ENCODE measurements around the gene TJP1.

Gene TJP1

GRCh38 chr15:29740692-29741311 lies 81.5 kb downstream of the TJP1 start:
- TF ChIP-seq FOXP2 (optimal IDR thresholded peaks at IDR 0.05; ENCODE audit: borderline replicate concordance, extremely low read depth, extremely low read length, insufficient read depth) (no peak), REST (IDR thresholded peaks at IDR 0.05; ENCODE audit: insufficient read depth in 1 of 2, low read depth in 2 of 2, low read length in 2 of 2) (no peak), POLR2AphosphoS5 (IDR thresholded peaks at IDR 0.05; ENCODE audit: low read depth, low read length) (no peak), TAF1 (IDR thresholded peaks at IDR 0.05; ENCODE audit: borderline replicate concordance, insufficient read depth, low read length) (no peak), SIN3A (IDR thresholded peaks at IDR 0.05; ENCODE audit: borderline replicate concordance, insufficient read depth, low read length) (no peak)

GRCh38 chr15:29736744-29737020 lies 85.6 kb downstream of the TJP1 start:
- TF ChIP-seq POLR2AphosphoS5 (IDR thresholded peaks at IDR 0.05; ENCODE audit: low read depth, low read length), result no peak
- no peak for TF ChIP-seq REST (IDR thresholded peaks at IDR 0.05; ENCODE audit: insufficient read depth in 1 of 2, low read depth in 2 of 2, low read length in 2 of 2)
- TF ChIP-seq FOXP2 (optimal IDR thresholded peaks at IDR 0.05; ENCODE audit: borderline replicate concordance, extremely low read depth, extremely low read length, insufficient read depth), result no peak
- no peak for TF ChIP-seq TAF1 (IDR thresholded peaks at IDR 0.05; ENCODE audit: borderline replicate concordance, insufficient read depth, low read length)
- TF ChIP-seq SIN3A (IDR thresholded peaks at IDR 0.05; ENCODE audit: borderline replicate concordance, insufficient read depth, low read length), result no peak

GRCh38 chr15:29736012-29736743 lies 86.1 kb downstream of the TJP1 start:
- TF ChIP-seq FOXP2 (optimal IDR thresholded peaks at IDR 0.05; ENCODE audit: borderline replicate concordance, extremely low read depth, extremely low read length, insufficient read depth) (no peak), POLR2AphosphoS5 (IDR thresholded peaks at IDR 0.05; ENCODE audit: low read depth, low read length) (no peak), REST (IDR thresholded peaks at IDR 0.05; ENCODE audit: insufficient read depth in 1 of 2, low read depth in 2 of 2, low read length in 2 of 2) (no peak), TAF1 (IDR thresholded peaks at IDR 0.05; ENCODE audit: borderline replicate concordance, insufficient read depth, low read length) (no peak), SIN3A (IDR thresholded peaks at IDR 0.05; ENCODE audit: borderline replicate concordance, insufficient read depth, low read length) (no peak)

DNA sequence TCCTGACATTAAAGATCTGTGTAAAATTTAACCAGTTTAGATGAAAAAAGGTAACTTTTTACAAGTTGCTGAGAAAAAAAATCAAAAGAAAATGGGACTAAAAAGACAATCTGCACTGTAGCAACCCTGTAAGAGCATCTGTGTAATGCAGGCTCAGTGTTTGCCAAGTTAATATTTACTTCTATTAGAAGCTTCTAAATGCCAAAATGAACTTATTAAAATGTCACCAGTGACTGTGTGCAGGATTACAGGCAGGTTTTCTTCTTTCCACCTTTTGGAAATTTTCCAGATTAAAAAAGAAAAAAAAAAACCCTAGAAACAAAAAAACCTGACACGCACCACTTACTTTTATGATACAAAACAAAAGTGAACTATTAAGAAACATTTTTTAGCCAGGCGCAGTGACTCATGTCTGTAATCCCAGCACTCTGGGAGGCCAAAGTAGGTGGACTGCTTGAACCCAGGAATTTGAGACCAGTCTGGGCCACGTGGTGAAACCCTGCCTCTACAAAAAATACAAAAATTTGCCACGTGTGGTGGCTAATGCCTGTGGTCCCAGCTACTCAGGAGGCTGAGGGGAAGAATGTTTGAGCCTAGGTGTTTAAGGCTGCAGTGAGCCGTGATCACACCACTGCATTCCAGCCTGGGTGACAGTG lies 87.2 kb downstream of the TJP1 start:
- TF ChIP-seq SIN3A (IDR thresholded peaks at IDR 0.05; ENCODE audit: borderline replicate concordance, insufficient read depth, low read length), result no peak
- no peak for TF ChIP-seq REST (IDR thresholded peaks at IDR 0.05; ENCODE audit: insufficient read depth in 1 of 2, low read depth in 2 of 2, low read length in 2 of 2)
- TF ChIP-seq FOXP2 (optimal IDR thresholded peaks at IDR 0.05; ENCODE audit: borderline replicate concordance, extremely low read depth, extremely low read length, insufficient read depth), result no peak
- TF ChIP-seq POLR2AphosphoS5 (IDR thresholded peaks at IDR 0.05; ENCODE audit: low read depth, low read length), result no peak
- no peak for TF ChIP-seq TAF1 (IDR thresholded peaks at IDR 0.05; ENCODE audit: borderline replicate concordance, insufficient read depth, low read length)

Data from PFSK-1 (cell line).